Epithelial cell of proximal tubule (primary cell): Measurements from ENCODE around the gene NRXN3. TPM values are rescaled to one million over a fixed set of nuclear protein-coding genes. Genes with fewer than 3 reads are reported as not detected.

Experiments
- DNase-seq: peaks from one replicate; pipeline ENCODE4 v3.0.0-alpha.2; 2011; ENCODE audit warnings: low read depth
- H3K4me3 ChIP-seq: 2 replicates; pipeline ENCODE4 v1.5.1; 2011; ENCODE audit warnings: low read depth, mild to moderate bottlenecking, low read length
- total RNA-seq: library from RNA; depleted of rRNA; stranded (reverse); fragments of >200 nt; gene quantifications from 2 replicates; pipeline ENCODE4 v1.2.3, GENCODE V29; 2015
- TF ChIP-seq, protein P1 (sequence below): conservative IDR thresholded peaks from 2 replicates; pipeline ENCODE4 v1.5.1; 2012; ENCODE audit warnings: low read depth, mild to moderate bottlenecking, low read length

Gene NRXN3
- total RNA-seq, 1 donor from 2014 or later, result 1.2 TPM

DNA sequence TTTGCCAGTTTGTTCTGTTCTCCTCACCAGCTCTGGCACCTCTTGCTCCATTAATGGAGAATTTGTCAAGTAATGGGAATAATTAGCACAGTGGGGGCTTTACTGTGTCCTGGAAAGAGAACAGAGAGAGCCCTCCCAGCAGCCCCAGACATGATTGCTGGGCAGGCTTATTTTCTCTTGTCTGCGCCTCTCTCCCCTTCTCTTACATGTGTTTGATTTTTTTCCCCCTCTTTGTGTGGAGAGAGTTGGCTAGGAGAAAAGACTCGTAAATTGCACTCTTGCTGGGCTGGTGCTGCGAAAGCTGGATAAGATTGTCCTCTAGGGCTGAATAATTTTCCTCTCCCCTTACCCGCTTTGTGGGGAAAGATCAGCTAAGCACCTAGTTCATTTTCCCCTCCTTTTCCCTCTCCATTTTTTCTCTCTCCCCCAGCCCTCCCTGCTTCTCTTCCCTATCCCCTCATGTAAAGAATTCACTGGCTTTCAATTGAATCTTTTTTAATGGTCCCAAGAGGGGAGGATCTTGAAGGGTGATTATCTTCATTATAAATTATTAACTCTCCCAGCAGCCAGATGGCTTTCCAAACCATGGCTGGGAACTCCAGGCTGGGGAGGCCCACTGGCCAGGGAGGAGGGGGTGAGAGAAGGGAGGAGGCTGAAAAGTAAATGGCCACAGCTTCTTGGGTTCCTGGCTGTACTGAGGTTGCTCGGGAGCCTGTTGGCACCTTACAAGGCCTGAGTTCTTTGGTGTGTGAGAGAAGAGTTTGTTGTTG is 62.2 kb downstream of the NRXN3 start:
- H3K4me3 ChIP-seq, result no peak overlapping the region
- TF ChIP-seq, protein P1, sequence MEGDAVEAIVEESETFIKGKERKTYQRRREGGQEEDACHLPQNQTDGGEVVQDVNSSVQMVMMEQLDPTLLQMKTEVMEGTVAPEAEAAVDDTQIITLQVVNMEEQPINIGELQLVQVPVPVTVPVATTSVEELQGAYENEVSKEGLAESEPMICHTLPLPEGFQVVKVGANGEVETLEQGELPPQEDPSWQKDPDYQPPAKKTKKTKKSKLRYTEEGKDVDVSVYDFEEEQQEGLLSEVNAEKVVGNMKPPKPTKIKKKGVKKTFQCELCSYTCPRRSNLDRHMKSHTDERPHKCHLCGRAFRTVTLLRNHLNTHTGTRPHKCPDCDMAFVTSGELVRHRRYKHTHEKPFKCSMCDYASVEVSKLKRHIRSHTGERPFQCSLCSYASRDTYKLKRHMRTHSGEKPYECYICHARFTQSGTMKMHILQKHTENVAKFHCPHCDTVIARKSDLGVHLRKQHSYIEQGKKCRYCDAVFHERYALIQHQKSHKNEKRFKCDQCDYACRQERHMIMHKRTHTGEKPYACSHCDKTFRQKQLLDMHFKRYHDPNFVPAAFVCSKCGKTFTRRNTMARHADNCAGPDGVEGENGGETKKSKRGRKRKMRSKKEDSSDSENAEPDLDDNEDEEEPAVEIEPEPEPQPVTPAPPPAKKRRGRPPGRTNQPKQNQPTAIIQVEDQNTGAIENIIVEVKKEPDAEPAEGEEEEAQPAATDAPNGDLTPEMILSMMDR, result no peak
- no peak for DNase-seq

DNA sequence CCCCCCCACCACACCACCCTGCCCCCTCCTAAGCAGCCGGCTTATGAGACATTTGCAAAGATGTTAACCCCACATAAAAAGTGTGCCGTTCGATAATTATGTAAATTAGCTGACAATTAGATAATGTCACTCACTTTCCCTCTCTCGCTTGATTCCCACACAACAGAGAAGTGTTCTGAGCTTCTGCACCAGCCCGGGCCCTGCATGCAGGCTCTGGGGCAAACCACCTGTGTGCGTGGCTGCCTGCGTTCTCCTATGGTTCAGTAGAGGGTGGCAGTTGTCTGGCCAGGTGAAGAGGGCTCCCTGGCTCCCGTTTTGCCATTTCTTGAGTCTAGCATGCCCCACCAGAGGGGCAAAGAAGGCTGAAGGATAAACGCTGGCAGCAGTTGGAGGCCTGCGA is 68.0 kb downstream of the NRXN3 start:
- TF ChIP-seq, protein P1, result no peak

DNA sequence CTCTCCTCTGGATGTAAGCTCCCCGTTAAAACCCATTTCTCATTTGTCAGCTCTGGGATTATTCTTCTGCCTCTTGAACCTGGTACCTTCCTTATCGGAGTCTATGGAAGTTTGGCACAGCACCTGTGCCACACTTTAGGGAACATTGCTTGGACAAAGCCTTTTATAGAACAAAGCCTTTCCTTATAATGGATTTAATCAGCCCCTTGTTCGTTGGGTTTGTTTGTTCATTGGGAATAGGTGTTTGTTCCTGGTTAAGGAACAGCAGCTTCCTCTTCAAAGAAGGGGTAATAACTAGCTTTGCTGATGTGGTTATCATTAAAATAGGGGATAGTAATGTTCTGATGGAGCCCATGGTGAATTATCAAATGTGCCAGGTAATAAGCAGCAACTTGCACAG is 70.4 kb downstream of the NRXN3 start:
- H3K4me3 ChIP-seq, result no peak overlapping the region
- TF ChIP-seq, protein P1, result no peak
- no peak for DNase-seq

More for the DNA sequence above, 68.0 kb downstream of the NRXN3 start:
- H3K4me3 ChIP-seq, result no peak overlapping the region
- no peak for DNase-seq

DNA sequence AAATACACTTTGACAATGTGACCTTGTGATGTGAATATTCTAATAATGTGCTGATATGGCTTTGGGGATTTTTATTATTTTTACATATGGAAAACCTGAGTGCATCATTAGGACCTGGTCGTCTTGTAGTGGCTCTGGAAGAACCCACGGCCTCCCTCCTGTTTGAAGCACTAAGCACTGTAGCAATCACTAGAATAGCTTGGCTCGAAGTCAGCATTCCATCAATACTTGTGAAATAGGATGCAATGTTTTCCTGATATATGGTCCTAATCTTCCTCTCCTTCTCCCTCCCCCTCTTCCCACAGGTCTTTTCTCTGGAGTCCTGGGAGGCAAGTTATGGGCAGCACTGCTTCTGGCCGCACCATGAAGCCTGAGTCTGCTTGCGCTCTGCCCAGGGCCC is 71.9 kb downstream of the NRXN3 start:
- TF ChIP-seq, protein P1, result no peak
- no peak overlapping the region for H3K4me3 ChIP-seq
- DNase-seq, result no peak

DNA sequence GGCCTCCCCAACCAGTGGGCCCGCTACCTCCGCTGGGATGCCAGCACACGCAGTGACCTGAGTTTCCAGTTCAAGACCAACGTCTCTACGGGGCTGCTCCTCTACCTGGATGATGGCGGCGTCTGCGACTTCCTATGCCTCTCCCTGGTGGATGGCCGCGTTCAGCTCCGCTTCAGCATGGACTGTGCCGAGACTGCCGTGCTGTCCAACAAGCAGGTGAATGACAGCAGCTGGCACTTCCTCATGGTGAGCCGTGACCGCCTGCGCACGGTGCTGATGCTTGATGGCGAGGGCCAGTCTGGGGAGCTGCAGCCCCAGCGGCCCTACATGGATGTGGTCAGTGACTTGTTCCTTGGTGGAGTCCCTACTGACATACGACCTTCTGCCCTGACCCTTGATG is 73.0 kb downstream of the NRXN3 start:
- no peak for DNase-seq
- TF ChIP-seq, protein P1, result no peak
- H3K4me3 ChIP-seq, result no peak overlapping the region

DNA sequence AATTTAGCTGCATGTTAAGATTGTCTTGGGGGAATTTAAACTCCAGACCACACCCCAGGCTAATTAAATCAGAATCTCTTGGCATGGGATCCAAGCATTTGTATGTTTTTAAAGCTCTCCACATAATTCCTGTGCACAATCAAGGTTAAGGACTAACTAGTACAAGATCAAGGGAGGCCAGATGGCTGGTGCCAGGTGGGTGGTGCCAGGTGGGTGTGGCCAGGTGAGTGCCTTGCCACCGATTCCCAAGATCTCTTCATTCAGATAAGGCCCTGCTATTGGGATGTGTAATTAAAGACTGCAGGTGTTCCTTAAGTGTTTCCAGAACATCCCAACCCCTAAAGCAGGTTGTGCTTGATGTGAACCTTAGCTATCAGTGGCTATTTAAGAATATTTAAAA is 75.1 kb downstream of the NRXN3 start:
- TF ChIP-seq, protein P1, result no peak
- no peak overlapping the region for H3K4me3 ChIP-seq
- DNase-seq, result no peak
